Hypothalamus (tissue), 51 donors: ENCODE results near the gene SDS.

Source experiments
- DNase-seq, 51 donors: peaks; one replicate each; lab custom pipeline; 2025; lab: John Stamatoyannopoulos, UW

Gene SDS

GRCh38 chr12:113403435-113404415, at the start of gene SDS:
Gene SDS, minus strand, starts transcription at chr12:113403887. Its CDS starts 4,179 bp downstream, at chr12:113399708.
- peak in 44 of 51 donors; percentile 13 to 84 (median 60) for DNase-seq

GRCh38 chr12:113453330-113453729, 49.6 kb upstream of the SDS start:
- no peak for DNase-seq

GRCh38 chr12:113452458-113452857, 48.8 kb upstream of the SDS start:
- no peak for DNase-seq

DNA sequence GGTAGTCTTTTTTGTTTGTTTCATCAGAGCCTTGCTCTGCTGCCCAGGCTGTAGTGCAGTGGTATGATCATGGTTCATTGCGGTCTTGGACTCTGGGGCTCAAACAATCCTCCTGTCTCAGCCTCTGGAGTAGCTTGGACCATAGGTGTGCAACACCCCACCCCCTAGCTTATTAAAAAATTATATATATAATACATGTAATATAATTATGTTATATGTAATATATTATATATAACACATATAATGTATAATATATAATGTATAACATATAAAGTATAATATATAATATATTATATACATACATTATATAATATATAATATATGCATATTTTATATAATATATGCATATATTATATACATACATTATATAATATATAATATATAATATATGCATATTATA, 46.2 kb upstream of the SDS start:
- DNase-seq: no peak

DNA sequence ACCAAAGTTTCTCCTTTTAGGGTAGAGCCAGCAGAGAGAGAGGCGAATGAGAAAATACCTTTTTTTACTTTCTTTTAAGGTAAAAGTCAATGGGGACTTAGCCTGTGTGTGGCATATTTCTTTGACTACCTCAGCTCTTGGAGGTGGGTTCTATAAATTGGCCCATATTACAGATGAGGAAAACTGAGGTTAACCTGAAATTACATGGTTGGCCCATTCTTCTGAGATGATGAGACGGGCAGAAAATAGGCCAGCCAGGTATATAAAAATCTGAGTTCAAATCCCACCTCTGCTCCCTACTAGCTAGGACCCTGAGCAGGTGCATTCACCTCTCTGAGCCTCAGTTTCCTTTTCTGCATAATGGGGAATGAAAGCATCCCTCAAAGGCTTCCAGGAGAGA, 45.6 kb upstream of the SDS start:
- DNase-seq: no peak

DNA sequence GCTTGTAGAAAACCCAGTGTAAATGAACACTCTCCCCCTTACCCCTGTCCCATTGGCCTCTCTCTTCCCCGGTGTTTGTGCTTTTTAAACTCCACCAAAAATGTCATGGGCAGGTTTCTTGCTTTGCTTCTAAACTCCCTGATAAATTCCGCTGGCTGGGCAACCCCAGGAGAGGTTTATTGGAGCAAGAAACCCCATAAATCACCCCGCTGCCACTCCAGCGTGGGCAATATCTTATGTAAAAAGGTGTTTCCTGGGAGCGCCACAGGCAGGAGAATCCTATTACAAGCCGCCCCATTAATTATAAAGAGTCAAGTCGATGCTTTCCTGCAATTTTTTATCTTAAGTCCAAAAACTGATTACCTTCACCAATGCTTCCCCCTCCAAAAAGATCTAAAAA, 45.2 kb upstream of the SDS start:
- no peak for DNase-seq

DNA sequence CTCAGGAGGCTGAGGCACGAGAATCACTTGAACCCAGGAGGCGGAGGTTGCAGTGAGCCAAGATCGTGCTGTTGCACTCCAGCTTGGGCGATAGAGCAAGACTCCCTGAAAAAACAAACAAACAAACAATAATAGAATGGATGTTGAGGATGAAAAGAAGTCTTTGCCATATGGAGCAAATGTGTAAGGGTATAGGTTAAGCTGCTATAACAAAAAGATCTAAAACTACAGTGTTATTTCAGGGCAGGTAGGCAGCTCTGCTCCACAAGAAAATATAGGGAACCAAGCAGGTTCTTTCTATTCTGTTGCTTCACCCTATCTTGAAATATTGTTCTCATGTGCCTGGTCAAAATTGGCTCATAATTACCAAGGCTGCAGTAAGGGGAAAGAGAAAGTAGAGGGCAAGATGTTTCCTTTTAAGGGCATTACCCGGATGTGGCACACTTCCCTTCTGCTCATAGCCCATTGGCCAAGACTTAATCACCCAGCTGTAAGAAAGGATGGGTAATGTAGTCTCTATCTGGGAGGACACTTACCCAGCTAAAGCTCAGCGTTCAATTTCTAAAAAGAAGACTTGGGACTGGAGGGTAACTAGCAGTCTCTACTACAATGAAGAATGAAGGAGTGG, 42.0 kb upstream of the SDS start:
- no peak for DNase-seq

DNA sequence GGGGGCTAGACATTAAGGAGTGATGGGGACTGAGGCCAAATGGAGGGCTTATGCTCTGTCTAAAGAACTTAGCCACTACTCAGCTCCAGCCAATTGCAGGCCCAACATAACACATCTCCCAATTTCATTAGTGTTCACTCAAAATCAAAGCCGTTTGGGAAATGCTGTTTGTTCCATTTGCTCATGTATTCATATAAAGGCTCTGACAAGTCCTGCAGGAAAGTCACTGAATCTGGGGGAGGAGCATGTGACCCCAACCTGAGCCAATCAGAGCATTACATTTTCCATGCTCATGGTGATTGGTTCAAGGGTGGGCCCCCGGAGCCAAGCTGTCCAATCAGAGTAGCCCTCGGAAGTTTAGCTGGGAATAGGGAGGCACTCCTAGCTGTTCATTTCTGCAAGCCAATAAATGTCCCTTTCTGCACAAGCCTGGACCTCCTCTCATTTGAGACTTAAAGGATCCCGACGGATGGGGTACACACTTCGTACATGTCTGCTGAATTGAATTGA, 39.4 kb upstream of the SDS start:
- no peak for DNase-seq

DNA sequence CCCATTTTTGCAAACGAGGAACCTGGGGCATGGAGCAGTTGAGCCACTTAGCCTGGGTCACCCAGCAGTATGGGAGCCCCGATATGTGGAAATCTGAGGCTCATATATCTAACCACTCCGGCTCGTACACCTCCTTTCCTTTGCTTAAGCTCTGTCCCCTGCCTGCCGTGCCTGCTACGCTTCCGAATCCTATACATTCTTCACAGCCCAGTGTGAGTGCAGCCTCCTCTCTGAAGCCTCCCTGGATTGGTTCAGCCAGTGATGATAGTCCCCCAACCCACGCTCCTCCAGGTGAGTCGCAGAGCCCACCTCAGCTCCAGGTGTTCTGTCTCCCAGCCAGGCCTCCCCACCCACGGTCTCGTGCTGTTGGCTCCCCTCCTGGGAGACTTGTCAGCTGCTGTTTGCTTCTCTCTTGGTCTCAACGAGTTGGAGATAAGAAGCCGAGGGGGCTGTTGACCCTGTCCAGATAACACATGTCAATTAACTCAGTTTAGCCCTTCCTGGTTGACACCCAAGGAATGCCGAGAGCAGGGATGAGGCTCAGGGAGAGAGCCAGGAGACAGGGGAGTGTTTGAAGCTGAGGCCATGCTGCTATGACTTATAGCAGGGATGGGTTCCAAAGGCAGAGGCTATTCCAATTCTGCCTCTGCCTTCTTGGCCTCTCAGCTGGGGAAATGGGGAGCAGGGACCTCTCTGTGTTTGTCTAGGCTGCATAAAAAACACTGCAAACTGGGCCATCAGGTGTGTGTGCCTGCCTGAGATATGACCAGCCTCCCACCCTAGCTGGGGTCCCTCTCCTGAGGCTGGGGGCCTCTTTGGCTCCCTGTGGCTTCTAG, 37.5 kb upstream of the SDS start:
- no peak for DNase-seq

DNA sequence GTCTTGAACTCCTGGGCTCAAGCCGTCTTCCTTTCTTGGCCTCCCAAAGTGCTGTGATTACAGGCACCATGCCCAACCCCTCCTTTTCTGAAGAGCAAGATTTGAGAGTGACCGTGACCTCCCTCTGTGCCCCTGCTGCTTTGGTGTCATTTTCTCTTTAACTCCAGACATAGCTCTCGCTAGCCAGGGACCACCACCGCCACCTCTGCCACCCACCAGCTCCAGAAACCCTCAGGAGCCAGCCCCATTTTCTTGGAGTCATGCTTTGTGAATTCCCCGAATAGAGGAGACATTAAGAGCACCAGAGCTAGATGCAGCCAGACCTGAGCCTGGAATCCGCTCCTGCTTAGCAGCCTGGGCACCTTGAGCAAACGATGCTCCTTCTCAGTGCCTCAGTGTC, 36.6 kb upstream of the SDS start:
- DNase-seq: no peak

- peak in 24 of 51 donors; percentile 3 to 60 (median 14) for DNase-seq
Observed at GRCh38 chr12:113439606-113440030, 35.9 kb upstream of the SDS start.

GRCh38 chr12:113439301-113439597, 35.6 kb upstream of the SDS start:
- DNase-seq: no peak

GRCh38 chr12:113438523-113439300, 35.0 kb upstream of the SDS start:
- no peak for DNase-seq

DNA sequence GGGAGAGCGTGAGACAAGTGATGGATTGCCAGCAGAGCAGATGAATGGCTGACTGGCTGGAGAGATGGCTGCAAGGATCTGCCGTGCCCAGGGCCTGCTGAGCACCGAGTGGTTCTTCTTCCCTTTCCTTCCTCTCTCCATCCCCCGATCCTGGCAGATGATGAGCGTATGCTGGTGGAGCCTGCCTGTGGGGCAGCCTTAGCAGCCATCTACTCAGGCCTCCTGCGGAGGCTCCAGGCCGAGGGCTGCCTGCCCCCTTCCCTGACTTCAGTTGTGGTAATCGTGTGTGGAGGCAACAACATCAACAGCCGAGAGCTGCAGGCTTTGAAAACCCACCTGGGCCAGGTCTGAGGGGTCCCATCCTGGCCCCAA, 34.0 kb upstream of the SDS start:
- DNase-seq: no peak

- DNase-seq: no peak
Observed at GRCh38 chr12:113436993-113437728, 33.5 kb upstream of the SDS start.

- no peak for DNase-seq
Observed at GRCh38 chr12:113436586-113436985, 32.9 kb upstream of the SDS start.

DNA sequence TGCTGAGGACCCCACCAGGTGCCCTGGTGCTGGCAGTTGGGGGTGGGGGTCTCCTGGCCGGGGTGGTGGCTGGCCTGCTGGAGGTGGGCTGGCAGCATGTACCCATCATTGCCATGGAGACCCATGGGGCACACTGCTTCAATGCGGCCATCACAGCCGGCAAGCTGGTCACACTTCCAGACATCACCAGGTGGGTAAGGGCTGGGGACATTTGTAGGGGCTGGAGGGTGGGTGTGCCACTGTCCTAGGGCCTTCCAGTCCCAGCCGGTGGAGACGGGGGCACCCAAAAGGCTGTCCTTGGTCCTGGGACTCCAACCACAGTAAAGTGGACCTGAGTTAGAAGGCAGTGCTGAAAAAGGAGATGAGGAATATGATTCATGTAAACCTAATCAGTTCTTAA, 31.7 kb upstream of the SDS start:
- DNase-seq: no peak

- DNase-seq: peak in 1 of 51 donors; percentile 14
Observed at GRCh38 chr12:113432986-113433385, 29.3 kb upstream of the SDS start.

DNA sequence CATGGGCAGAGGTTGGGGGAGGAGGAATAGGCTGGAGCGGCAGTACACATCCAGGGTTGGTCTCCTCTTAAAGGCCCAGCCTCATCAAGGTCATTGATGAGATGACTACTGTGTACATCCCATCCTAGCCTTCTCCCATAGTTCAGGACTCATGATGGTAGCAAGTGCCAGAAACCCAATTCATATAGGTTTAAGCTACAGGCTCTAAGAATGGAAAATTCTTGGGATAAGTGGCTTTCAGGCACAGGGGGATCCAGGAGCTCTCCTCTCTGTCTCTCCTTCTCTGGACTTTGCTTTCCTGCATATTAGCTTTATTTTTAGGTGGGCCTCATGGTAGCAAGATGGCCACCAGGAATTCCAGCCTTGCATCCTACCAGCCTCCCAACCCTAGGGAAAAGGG, 24.8 kb upstream of the SDS start:
- no peak for DNase-seq

GRCh38 chr12:113427882-113428281, 24.2 kb upstream of the SDS start:
- DNase-seq: no peak
